GM11168 (cell line): ENCODE measurements around the gene EIPR1.
"Not testable (repeated sequence)": the region's sequence is repeated elsewhere in the genome, so short reads cannot be mapped to it uniquely, and the experiment has no call there.

Source experiments
- in situ Hi-C: fragments of 300-500 bp; cut with MboI; formaldehyde crosslinking; loops from one replicate; pipeline ENCODE4 v1.12.0; 2022; ENCODE audit warnings: low sequenced_read_pairs; ENCODE audit not compliant: unreplicated experiment

Gene EIPR1

DNA sequence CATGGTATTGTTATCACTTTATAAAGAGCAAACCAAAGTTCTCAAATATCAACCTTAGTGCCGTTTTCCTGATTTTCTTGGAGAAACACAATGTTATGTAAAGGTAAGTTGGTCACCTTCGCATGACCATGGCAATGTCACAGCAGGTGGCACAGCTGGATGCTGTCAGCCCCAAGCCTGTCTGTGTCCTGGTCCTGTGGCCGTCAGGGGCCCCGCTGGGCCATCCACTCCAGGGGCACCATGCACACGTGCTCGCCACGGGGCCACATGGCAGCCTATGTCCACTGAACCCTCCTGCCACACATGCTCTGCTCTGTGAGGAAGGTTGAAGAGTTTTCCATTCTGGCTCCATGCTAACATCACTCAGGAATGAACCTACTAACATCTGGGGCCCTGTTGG, 85.9 kb downstream of the EIPR1 start:
- in situ Hi-C loops = no loop called here

DNA sequence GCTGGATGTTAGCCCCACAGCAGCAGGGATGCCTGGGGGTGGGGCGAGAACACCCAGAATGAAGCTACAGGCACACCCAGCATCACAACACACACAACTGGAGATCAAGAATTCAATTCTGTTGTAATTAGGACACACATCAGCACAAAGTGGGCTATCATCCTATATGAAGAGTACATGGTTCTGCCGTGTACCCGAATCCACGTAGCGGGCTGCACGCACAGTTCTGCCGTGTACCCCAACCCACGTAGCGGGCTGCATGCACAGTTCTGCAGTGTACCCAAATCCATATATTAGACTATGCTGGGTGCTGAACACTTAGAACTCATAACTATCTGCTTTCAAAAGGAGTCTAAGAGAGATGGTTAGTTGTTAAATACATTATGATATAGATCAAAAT, 86.5 kb downstream of the EIPR1 start:
- in situ Hi-C loops = no loop called here

DNA sequence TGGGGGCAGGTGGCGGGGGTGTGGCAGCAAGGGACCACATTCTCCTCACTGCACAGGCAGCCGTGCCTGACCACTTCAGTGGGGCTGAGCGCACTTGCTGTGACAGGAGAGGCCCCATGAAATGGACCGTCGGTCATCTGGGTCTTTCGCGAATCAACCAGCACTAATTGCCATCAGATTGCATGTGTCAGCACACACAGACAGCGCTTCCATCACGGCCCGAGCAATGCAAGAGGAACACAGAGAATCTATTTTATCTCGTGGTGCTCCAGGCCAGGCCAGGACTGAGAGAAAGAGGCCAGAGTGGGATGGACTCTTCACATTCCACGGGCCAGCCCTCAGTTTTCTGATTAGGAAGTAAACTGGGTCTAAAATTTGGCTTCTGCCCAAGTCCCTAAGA, 87.0 kb downstream of the EIPR1 start:
- in situ Hi-C loops = no loop called here

DNA sequence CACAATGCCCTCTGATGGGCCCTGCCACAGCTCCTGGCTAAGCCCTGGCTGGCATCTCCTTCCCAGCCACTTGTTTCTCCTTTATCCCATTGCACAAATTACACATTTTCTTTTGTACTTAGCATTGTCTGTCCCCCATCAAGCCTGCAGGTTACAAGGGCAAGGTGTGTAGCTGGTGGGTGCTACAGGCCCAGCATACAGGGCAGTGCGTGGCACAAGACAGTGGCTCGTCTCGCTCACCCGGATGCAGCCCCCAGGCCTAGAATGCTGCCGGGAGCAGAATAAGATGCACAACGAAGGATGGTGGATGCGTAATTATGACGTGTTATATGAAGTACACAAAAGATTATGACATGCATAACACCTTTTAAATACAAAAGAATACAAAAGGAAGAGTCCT, 87.6 kb downstream of the EIPR1 start:
- in situ Hi-C loops = no loop called here

DNA sequence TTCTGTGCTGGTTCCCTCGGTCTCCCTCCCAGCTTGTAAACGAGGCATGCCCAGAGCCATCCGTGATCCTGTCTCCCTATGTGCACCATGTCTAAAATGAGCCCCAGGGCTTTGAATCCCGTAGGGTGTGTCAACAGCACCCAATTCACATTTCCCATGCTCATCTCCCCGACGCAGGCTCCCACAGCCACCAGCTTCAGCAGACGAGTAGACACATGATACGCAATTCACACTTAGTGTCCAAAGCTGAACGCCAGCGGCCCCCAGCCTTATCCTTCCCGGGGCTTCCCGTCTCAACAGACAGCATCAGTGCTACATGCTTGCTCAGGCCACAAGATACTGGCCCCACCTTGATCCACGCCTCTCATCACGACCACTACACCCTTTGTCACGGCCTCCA, 88.1 kb downstream of the EIPR1 start:
- in situ Hi-C loops = no loop called here

DNA sequence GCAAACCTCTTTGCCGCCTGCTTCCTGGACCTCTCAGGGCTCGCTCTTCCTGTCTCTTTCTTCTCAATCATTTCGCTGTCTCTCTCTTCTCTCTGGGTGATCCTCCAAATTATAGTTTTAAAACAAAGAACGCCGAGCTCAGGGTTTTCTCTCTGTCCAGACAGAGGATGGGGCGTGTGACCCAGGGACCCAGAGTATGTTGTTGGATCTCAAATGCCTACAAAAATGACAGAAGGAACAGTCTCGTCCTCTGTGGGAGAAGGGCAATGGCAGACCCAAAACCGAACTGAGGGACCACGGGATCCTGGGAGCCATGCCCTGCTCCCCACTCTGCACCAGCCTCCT, 88.5 kb downstream of the EIPR1 start:
- in situ Hi-C loops = no loop called here

DNA sequence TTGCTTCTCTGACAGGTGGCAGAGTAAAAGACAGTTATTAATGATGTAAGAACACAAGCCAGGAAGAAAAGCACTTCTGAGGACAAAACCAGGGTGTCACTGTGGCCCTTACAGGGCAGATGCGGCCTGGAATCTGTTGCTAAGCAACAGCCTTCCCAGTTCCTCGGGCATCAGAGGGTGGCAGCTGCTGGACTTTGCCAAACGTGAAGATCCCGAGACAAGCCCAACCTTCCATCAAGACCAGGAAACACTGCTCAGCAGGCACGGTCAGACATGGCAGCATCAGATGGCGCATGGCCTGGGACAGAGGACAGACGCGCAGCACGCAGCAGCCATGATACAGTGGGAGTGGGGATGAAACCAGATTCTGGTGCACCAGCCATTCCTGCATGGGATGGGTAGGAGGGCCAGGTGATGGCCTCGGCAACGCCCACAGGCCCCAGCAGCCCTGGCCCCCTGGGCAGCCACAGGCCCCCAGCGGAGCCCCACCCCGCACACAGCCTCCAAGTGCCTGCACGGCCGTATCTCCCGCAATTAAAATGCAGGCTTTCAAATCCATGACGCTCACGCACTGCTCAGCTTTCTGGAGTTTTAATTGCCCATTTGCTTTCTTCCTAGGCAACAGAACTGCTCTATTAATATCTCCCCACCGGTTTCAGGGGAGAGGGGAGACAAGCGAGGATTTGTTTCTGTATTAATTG, 89.0 kb downstream of the EIPR1 start:
- in situ Hi-C loops = no loop called here

DNA sequence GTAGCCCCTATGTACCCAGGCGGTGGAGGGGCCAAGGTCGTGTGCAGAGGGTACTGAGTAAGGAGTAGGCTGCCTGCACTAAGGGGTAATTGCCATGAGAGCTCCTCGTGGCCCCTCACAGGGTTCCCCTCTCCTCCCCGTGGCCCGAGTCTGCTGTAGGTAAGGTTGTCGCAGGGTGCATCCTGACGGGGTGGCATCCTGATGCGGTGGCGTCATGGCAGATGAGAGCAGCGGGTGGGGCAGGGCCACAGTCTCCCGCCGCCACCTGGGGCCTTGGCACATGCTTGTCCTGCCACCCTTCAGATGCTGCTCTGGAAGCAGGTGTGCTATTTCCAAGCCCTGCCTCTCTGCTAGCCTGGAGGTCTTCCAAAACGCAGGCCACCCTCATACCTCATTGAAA, 89.7 kb downstream of the EIPR1 start:
- in situ Hi-C loops = no loop called here

DNA sequence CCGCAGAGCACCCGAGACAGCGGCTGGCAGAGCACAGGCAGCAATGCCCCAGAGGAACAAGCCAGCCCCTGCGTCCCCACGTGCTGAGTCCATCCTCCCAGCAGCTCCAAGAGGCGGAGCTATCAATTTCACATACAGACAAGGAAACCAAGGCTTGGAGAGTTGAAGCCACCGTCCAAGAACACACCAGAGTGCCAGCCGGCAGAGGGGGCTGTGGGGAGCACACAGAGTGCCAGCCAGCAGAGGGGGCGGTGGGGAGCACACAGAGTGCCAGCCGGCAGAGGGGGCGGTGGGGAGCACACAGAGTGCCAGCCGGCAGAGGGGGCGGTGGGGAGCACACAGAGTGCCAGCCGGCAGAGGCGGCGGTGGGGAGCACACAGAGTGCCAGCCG, 91.0 kb downstream of the EIPR1 start:
- in situ Hi-C loops = not testable (repeated sequence)

DNA sequence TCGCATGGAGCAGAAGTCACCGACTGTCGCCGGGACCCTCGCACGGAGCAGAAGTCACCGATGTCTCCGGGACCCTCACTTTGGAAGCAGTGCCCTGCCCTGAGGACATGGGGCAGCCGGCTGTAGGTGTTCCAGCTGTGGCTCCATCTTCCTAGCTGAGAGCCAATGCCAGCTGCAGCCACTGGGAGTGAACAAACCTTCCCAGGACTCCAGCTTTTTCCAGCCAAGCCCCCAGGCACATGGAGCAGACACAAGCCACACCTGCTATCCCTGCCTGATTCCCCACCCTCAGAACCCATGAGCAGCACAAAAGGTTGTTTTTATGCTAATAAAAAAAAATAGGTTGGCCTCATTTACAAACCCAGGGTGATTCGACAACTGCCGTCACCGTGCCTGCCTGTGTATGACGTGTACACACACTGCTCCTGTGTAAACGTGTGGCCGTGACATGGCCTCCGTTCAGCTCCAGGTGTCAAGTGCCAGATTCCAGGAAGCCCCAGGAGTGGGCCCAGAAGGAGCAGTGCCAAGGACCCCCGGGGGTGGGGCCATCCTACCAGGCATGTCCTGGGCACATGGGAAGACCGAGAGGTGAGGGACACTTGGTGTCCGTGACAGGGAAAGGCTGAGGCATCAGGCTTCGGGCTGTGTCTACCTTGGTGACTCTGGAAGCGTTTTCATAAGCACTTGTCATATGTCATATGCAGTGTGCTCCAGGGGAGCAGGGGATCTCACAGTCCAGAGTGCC, 91.5 kb downstream of the EIPR1 start:
- in situ Hi-C loops = no loop called here

DNA sequence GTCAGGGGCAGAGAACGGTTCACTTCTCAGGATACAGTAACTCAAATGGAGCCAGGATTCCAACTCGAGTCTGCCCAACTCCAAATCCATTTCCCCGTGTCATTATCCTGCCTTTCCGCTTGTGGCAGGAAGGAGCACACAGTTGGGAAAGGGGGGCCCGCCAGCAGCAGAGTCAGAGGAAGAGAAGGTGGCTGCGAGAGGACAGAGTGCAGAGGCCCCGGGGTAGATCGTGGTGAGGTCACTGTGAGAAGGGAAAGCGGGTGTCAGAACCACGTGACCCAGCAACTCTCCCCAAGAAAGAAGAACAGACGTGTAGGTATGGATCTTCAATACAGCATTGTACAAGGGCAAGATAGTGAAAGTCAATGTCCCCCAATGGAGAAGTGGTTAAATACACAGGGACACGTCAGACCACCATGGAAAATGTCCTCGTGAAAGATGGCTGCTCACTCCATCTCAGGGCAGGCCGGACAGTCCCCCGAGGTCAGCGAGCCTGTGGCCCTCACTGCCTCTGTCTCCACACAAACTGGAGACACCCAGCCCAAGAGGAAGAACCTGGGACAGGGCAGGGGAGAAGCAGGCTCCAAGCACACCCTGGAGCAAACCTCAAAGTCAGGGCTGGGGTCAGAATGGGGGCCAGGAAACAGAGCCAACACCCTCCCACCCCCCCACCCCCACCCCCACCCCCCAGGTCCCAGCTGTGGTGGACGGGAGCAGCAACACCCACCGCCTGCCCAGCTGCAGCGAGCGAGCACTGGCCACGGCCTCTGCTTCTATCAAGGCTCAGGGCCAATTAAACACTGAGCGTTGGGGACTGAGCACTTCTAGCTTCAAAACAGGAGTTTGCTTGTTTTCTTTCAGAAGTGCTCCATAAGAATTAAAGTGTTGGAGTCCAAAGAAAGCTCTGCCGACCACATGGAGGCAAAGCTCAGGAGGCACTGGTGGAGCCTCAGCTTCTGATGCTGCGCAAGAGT, 92.7 kb downstream of the EIPR1 start:
- in situ Hi-C loops = no loop called here

DNA sequence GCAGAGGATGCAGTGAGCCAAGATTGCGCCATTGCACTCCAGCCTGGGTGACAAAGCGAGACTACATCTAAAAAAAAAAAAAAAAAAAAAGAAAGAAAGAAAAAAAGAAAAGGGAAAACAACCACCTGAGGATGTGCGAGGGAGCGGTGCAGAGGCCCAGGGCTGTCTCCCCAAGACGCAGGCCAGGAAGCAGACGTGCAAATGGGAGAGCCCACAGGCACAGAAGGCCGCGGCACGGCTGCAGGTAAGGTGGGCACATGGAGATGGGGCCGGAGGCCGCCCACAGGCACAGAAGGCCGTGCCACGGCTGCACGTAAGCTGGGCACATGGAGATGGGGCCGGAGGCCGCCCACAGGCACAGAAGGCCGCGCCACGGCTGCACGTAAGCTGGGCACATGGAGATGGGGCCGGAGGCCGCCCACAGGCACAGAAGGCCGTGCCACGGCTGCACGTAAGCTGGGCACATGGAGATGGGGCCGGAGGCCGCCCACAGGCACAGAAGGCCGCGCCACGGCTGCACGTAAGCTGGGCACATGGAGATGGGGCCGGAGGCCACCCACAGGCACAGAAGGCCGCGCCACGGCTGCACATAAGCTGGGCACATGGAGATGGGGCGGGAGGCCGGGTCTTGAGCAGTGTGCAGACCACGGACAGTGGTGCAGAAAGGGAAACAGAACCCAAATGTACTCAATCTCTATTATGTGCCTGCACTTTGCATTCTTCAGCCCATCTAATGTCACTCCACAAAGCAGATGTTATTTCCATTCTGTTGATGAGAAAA, 93.6 kb downstream of the EIPR1 start:
- in situ Hi-C loops = not testable (repeated sequence)

DNA sequence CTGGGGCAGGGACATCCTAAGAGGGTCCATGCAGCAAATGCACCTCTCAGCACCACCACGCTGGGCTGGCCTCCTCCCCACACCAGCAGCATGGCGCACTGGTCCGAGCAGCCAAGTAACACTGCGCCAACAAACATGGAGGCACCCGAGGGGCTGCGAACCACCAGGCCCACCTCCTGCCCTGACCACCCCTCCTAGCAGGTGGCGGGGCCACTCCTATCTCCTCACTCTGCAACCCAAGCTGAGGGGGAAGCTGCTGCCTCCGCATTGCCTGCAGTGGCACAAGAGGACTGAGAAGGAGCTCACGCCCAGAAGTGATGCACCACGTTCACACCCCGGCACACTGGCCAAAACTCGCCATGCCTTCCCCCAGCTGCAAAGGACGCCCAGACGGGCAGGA, 94.4 kb downstream of the EIPR1 start:
- in situ Hi-C loops = no loop called here

DNA sequence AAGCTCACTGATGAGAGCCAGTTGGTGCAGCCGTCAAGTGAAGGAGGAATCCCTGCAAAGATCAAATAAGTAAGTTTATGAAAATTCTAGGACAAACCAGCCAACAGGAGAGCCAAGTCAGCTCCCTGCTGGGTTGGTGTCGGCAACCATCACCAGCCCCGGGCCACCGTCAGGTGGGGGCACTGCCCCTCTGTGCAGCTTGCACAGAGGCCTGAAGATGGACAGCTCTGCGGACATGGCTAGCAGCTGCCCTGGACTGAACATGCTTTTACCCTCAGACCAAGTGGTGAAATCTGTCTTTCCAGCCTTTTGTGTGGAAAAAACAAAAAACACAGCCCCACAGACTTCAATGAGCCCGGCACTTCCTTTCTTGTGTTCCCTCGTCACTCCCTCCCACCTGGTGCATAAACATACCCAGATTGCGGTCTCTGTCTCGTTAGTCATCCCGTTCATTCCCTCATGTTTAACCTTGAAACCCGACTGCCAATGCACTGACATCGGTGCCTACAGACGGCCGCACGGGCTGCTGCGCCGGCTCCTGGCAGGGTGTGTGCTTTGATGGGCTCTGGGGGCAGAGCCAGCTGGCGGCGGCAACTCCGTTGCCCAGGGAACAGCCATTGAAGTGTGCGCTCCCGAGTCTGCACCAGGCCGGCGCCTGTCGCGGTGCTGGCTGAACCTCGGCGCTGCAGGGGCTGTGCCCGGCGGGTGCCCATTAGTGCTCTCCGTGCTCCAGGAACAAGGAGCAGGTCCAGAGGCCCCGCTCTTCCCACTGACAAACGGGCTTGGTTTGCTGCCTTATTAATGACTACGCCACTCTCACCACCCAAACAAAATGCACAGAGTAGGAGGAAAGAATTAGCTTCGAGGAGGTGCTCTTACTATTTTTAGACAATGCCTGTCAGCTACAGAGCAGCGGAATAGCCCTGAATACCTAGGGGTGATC, 95.3 kb downstream of the EIPR1 start:
- in situ Hi-C loops = no loop called here

DNA sequence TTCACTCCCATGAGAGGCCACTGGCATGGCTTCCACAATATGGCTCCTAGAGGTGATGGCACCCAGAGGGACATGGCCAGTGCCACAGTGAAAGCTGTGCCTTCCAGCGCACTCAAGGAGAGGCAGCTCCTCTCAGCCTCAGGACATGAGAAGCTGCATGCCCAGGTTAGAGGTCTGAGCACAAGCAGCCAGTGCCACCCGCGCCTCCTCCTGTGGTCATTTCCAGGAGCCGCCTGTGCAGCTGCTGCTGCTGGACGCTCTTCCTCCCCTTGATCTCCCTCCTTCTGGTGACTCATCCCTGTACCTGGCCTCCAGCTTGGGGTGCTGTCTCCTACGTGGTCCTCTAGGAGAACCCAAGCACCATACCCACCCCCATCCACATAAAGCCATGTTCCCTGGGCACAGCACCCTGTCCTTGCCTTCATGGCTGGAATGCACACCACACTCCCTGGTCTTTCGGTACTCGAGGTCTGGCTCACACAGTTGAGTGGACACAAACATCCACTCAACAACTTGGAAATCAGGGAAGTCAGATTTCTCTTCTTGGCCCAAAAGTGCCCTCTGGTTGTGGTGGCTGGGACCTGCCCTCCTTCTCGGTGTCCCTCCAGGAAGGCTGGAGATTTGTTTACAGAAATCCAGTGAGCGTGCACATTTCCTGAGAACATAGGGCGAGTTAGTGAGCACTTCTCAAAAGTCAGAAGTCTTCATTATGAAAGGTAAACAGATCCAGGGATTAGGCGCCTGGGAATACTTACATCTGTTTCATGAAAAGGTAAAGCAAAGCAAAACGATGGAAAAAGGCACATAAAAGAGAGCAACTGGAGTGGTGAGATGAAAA, 96.7 kb downstream of the EIPR1 start:
- in situ Hi-C loops = no loop called here

DNA sequence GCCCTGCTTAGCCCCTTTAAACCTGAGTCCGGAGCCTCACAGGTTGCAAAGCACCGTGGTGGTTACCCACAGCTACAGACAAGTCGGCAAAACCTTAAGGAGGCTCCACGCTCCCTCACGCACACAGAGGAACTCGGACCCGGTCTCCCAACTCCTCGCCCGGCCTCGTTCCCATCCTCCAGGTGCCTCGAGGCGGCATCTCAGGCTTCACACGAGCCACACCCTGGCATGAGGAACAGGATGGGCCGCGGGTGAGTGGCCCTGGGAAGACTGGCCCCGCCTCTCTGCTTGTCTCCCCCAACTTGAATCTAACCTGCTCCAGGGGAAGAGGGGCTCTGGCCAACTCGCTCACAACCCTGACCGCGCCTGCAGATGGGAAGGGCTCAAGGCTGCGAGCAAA, 97.4 kb downstream of the EIPR1 start:
- in situ Hi-C loops = no loop called here

DNA sequence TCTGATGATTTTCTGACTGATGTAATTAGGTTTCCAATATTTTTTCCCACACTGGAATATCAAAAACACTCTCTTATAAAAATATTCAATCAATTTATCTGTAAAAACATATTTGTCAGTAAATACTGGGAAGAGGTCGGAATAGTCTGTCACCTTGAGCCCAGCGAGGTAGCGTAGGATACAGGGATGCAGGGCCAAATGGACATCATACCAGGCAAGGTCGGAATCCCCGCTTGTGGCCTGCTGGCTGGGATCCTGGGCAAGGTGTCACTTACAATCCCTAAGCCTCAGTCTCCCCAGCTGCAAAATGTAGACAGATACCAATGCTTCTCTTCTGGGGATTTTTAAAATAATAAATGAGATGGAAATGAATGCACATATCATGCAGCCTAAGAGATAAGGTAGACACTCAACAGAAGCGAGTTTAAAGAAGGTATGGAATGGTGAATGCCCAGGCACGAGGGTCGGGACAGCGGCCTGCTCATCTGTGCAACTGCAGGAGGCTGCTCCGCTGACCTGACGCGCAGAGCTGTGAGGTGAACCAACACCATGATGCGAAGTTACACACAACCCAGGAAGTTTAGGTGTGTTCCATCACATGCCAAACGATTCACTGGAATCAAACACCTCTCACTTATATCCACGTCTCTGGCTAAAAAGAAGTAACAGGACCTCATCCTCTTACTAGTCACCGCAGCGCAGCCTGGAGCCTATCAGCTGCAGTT, 98.2 kb downstream of the EIPR1 start:
- in situ Hi-C loops = no loop called here
